GM19467 (cell line): ENCODE results near the gene SMIM17.
"Not testable (repeated sequence)": the region's sequence is repeated elsewhere in the genome, so short reads cannot be mapped to it uniquely, and the experiment has no call there.

Source experiments
- ATAC-seq: cut with Tn5 transposase; IDR thresholded peaks from one replicate; pipeline ENCODE4 v1.9.1; 2021; ENCODE audit warnings: mild to moderate bottlenecking, moderate library complexity; ENCODE audit not compliant: unreplicated experiment

The SMIM17 gene

GRCh38 chr19:56654151-56654550 is 11.2 kb downstream of the SMIM17 start:
- no peak for ATAC-seq

- no peak for ATAC-seq
These were observed 17.6 kb downstream of the SMIM17 start for GRCh38 chr19:56660381-56661107.

- no peak for ATAC-seq
These were observed 18.3 kb downstream of the SMIM17 start for GRCh38 chr19:56661248-56661647.

- ATAC-seq = no peak
These were observed 21.1 kb downstream of the SMIM17 start for GRCh38 chr19:56663931-56664500.

GRCh38 chr19:56664511-56664910 is 21.6 kb downstream of the SMIM17 start:
- no peak for ATAC-seq

GRCh38 chr19:56667311-56667870 is 24.4 kb downstream of the SMIM17 start:
- ATAC-seq = no peak

- ATAC-seq = no peak
These were observed 25.7 kb downstream of the SMIM17 start for GRCh38 chr19:56668676-56669075.

- ATAC-seq = no peak
These were observed 27.5 kb downstream of the SMIM17 start for GRCh38 chr19:56670401-56670960.

GRCh38 chr19:56670961-56671612 is 28.1 kb downstream of the SMIM17 start:
- ATAC-seq = no peak

- no peak for ATAC-seq
These were observed 28.6 kb downstream of the SMIM17 start, which contains the start of gene ZNF835 for GRCh38 chr19:56671613-56671994. ZNF835 (minus strand) TSS chr19:56671757; CDS start chr19:56665198, 6,559 bp downstream.

GRCh38 chr19:56672610-56673009 is 29.7 kb downstream of the SMIM17 start:
- ATAC-seq = not testable (repeated sequence)

- no peak for ATAC-seq
These were observed 35.2 kb downstream of the SMIM17 start for GRCh38 chr19:56678205-56678604.

- ATAC-seq = no peak
These were observed 38.7 kb downstream of the SMIM17 start for GRCh38 chr19:56681702-56682101.

GRCh38 chr19:56683116-56683515 is 40.2 kb downstream of the SMIM17 start:
- no peak for ATAC-seq

GRCh38 chr19:56687031-56687430 is 44.1 kb downstream of the SMIM17 start:
- ATAC-seq = no peak

GRCh38 chr19:56689198-56689597 is 46.2 kb downstream of the SMIM17 start:
- no peak for ATAC-seq

- ATAC-seq = no peak
These were observed 47.7 kb downstream of the SMIM17 start for GRCh38 chr19:56690670-56691069.

- ATAC-seq = no peak
These were observed 49.4 kb downstream of the SMIM17 start for GRCh38 chr19:56692206-56692895.

- ATAC-seq = no peak
These were observed 56.6 kb downstream of the SMIM17 start for GRCh38 chr19:56699552-56699951.

GRCh38 chr19:56701895-56702294 is 58.9 kb downstream of the SMIM17 start:
- no peak for ATAC-seq

GRCh38 chr19:56705939-56706338 is 63.0 kb downstream of the SMIM17 start:
- no peak for ATAC-seq
